DND-41 (cell line): ENCODE data around the gene SAPCD1.
"Not testable (repeated sequence)": the region's sequence is repeated elsewhere in the genome, so short reads cannot be mapped to it uniquely, and the experiment has no call there.

Experiments used
- ATAC-seq: fragments of 200-7000 bp; cut with Tn5 transposase; 3 replicates; pipeline ENCODE4 v1.9.1; 2021; ENCODE audit warnings: low read depth; ENCODE audit not compliant: insufficient read depth
- DNase-seq: peaks from one replicate; pipeline ENCODE4 v3.0.0-alpha.2; 2020
- H2AFZ ChIP-seq: 2 replicates; pipeline ENCODE4 v1.6.0; 2012; ENCODE audit warnings: low read depth, low read length
- H3K27ac ChIP-seq: 2 replicates; pipeline ENCODE4 v1.5.1; 2012; ENCODE audit warnings: low read length, inconsistent platforms
- H3K27me3 ChIP-seq: fragments of 200-600 bp; sonication (generic); 2 replicates; pipeline ENCODE4 v1.6.0; 2012; ENCODE audit warnings: low read length, mild to moderate bottlenecking, inconsistent platforms; ENCODE audit not compliant: insufficient read depth, poor library complexity
- H3K36me3 ChIP-seq: 2 replicates; pipeline ENCODE4 v1.5.1; 2012; ENCODE audit warnings: low read length, inconsistent platforms; ENCODE audit not compliant: insufficient read depth
- H3K4me1 ChIP-seq: 2 replicates; pipeline ENCODE4 v1.5.1; 2012; ENCODE audit warnings: mild to moderate bottlenecking, low read length; ENCODE audit not compliant: insufficient read depth
- H3K4me2 ChIP-seq: 2 replicates; pipeline ENCODE4 v1.6.0; 2012; ENCODE audit warnings: mild to moderate bottlenecking, moderate library complexity, low read length, inconsistent platforms; ENCODE audit not compliant: insufficient read depth
- H3K4me3 ChIP-seq, 2 experiments: fragments of 200-600 bp in 1 of 2; shearing (Covaris generic) in 1 of 2; 2 replicates each; pipeline ENCODE4 v1.5.1; 2012 to 2016; ENCODE audit warnings: inconsistent platforms in 2 of 2, low read length in 2 of 2, mild to moderate bottlenecking in 2 of 2, low read depth in 1 of 2, moderate library complexity in 1 of 2
- H3K79me2 ChIP-seq: 2 replicates; pipeline ENCODE4 v1.6.0; 2012; ENCODE audit warnings: low read length, inconsistent platforms; ENCODE audit not compliant: insufficient read depth
- H3K9ac ChIP-seq: 2 replicates; pipeline ENCODE4 v1.6.0; 2012; ENCODE audit warnings: low read depth, mild to moderate bottlenecking, inconsistent platforms, low read length, moderate library complexity
- H3K9me3 ChIP-seq: 2 replicates; pipeline ENCODE4 v1.5.1; 2012; ENCODE audit warnings: low read length, moderate library complexity, mild to moderate bottlenecking, inconsistent platforms; ENCODE audit not compliant: insufficient read depth, severe bottlenecking
- H4K20me1 ChIP-seq: 2 replicates; pipeline ENCODE4 v1.6.0; 2012; ENCODE audit warnings: low read length; ENCODE audit not compliant: insufficient read depth
- CTCF ChIP-seq: IDR thresholded peaks from 2 replicates; pipeline ENCODE4 v1.5.1; 2012; ENCODE audit warnings: borderline replicate concordance, low read length, moderate library complexity, mild to moderate bottlenecking; ENCODE audit not compliant: poor library complexity, severe bottlenecking; ENCODE audit errors: extremely low read depth
- EZH2 ChIP-seq: IDR thresholded peaks from 3 replicates; pipeline ENCODE4 v1.6.1; 2012; ENCODE audit warnings: borderline replicate concordance, low read depth, mild to moderate bottlenecking, moderate library complexity, low read length, inconsistent platforms; ENCODE audit not compliant: severe bottlenecking

Gene SAPCD1

DNA sequence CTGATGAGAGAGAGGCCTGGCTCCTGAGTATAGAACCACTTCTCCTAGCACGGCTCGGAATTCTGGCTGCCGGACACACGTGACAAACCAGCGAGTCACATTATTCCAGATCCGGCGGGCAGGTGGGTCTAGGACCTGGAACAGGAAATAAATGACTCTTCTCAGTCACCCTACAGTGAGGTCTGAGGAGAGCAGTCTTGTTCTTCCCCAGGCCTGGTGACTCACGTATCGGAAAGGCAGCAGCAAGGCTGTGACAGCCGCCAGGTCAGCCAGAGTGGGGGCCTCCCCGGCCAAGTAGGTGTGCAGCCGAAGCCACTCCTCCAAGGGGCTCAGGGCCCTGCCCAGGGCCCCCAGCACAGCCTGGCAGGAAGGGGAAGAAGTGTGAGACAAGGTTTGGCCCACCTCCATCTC is 30.3 kb downstream of the SAPCD1 start:
- Histone ChIP-seq H3K36me3 (peaks cover 50% of the 10 kb centered on the region), H3K4me3 (no peak overlapping the region), H3K27ac (no peak overlapping the region), H3K9me3 (no peaks in the 10 kb centered on the region), H3K4me1 (peaks cover 40% of the 10 kb centered on the region), H3K79me2 (peaks cover 44% of the 10 kb centered on the region), H3K4me2 (0 out of 2 replicates have a peak overlapping the region, but pooled peaks have one; percentile 15), H2AFZ (no peak overlapping the region), H3K27me3 (no peaks in the 10 kb centered on the region), H4K20me1 (no peaks in the 10 kb centered on the region; the same call in 1 of the 2 replicates), H3K9ac (no peak overlapping the region)
- ATAC-seq (no peak), DNase-seq (no peak)
- TF ChIP-seq EZH2, result no peak
- TF ChIP-seq CTCF, result no peak

- Histone ChIP-seq H3K9ac (peak overlapping the region; percentile 93), H3K4me2 (peak overlapping the region; percentile 94), H3K27ac (peak overlapping the region; percentile 93), H3K4me1 (peaks cover 40% of the 10 kb centered on the region), H3K79me2 (peaks cover 44% of the 10 kb centered on the region), H3K36me3 (peaks cover 53% of the 10 kb centered on the region), H3K4me3 (peak overlapping the region; percentile 97 to 99; a peak in 3 of 4 replicates)
- not testable (repeated sequence) for H2AFZ ChIP-seq, DNase-seq, H3K27me3 ChIP-seq, ATAC-seq, H3K9me3 ChIP-seq, H4K20me1 ChIP-seq
Observed at GRCh38 chr6:31793927-31794245, 31.4 kb downstream of the SAPCD1 start.

- H3K4me3 ChIP-seq, result peak overlapping the region; percentile 97 to 99
- no peaks in the 10 kb centered on the region for H3K9me3 ChIP-seq
- H3K4me1 ChIP-seq, result peaks cover 40% of the 10 kb centered on the region
- H4K20me1 ChIP-seq, result no peaks in the 10 kb centered on the region; the same call in 1 of the 2 replicates
- H3K36me3 ChIP-seq, result peaks cover 53% of the 10 kb centered on the region
- H3K27ac ChIP-seq, result peak overlapping the region; percentile 93
- DNase-seq (no peak), ATAC-seq (0 out of 3 replicates have a peak, but pooled peaks have one; percentile 22)
- peak overlapping the region; percentile 94 for H3K4me2 ChIP-seq
- peak overlapping the region; percentile 92 for H2AFZ ChIP-seq
- H3K27me3 ChIP-seq, result no peaks in the 10 kb centered on the region
- no peak for TF ChIP-seq EZH2
- TF ChIP-seq CTCF, result no peak
- peak overlapping the region; percentile 93 for H3K9ac ChIP-seq
- peaks cover 44% of the 10 kb centered on the region for H3K79me2 ChIP-seq
Observed at GRCh38 chr6:31794294-31794865, 31.9 kb downstream of the SAPCD1 start.

DNA sequence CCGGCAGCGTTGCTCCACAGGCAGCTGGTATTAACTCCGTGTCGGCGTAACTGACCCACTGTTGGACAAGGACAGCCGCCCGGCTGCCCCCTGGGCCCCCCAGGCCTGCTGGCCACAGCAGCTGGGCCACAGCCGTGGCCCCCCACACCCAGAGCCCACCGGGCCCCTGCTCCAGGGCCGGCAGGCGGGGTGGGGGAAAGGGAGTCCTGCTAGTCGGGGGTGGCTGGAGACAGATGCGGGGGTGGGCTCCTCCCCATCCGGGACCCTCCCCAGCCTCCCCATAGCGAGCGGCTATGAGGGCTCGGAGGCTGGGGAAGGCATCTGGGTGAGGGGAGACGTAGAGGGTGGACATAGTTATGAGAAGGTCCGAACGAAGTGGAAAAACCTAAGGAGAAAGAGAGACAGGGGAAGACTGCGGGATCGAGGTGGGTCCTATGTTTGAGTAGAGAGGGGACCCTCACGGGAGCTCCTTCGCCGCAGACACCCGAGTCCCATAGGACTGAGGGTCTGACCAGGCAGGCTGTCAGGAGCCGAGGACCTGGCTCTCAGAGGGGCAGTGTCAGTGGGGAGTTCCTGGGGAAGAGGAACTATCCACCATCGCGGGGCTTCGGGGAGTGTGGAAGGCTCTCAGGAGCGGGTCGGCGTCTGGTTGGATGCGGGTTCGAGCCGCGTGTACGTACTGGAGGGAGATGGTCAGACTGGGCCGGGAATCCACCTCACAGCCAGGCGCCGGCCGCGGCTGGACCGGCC is 32.6 kb downstream of the SAPCD1 start:
- H4K20me1 ChIP-seq, result no peaks in the 10 kb centered on the region
- peak overlapping the region; percentile 94 for H3K4me2 ChIP-seq
- DNase-seq (peak; percentile 32), ATAC-seq (peak; percentile 35)
- H3K4me1 ChIP-seq, result peaks cover 40% of the 10 kb centered on the region
- H3K36me3 ChIP-seq, result peaks cover 52% of the 10 kb centered on the region
- H3K27ac ChIP-seq, result peak overlapping the region; percentile 93
- no peaks in the 10 kb centered on the region for H3K27me3 ChIP-seq
- peak overlapping the region; percentile 92 for H2AFZ ChIP-seq
- peak overlapping the region; percentile 97 to 99 for H3K4me3 ChIP-seq
- no peaks in the 10 kb centered on the region for H3K9me3 ChIP-seq
- TF ChIP-seq EZH2, result no peak
- no peak for TF ChIP-seq CTCF
- peaks cover 45% of the 10 kb centered on the region for H3K79me2 ChIP-seq
- H3K9ac ChIP-seq, result peak overlapping the region; percentile 93
